H1 (cell line): Measurements from ENCODE around the gene TEX22. TPM values are rescaled to one million over a fixed set of nuclear protein-coding genes. Genes with fewer than 3 reads are reported as not detected.

Experiments
- KDM5A ChIP-seq: fragments of 200-600 bp; IDR thresholded peaks from 2 replicates; pipeline ENCODE4 v1.7.1; 2012; ENCODE audit warnings: mild to moderate bottlenecking, low read length, inconsistent platforms, mixed read lengths
- SIRT6 ChIP-seq: IDR thresholded peaks from one replicate; pipeline ENCODE4 v1.7.1; 2012; ENCODE audit warnings: low read length, inconsistent platforms
- polyA plus RNA-seq, 7 experiments: library from polyadenylated mRNA; depleted of rRNA in 3 of 7; stranded (reverse) in 5 of 7; unstranded in 2 of 7; fragments of >200 nt in 5 of 7; fragments of 200-250 nt in 2 of 7; gene quantifications; 1 replicate in 5 of 7; 2 replicates in 1 of 7; 4 replicates in 1 of 7; pipeline versions ENCODE4 v1.2.1 to v1.2.3, GENCODE V29; 2011 to 2013; ENCODE audit warnings: missing spikeins in 2 of 7, mixed read lengths in 2 of 7
- total RNA-seq: library from RNA; stranded (reverse); fragmentation: NEBNext Ultra II Directional; extraction: Animal tissue kit (Norgen Biotek cat#: 25700); gene quantifications from 2 replicates; pipeline ENCODE4 v1.2.1, GENCODE V29; 2021

TEX22 gene
- total and polyA plus RNA-seq, 2 of the 8 experiments (the other 6 are each of a cell fraction or from before 2014, with no cell fraction given), result 0.24 to 0.39 TPM

- TF ChIP-seq KDM5A (no peak), SIRT6 (no peak)
Measured at GRCh38 chr14:105393151-105393550, 5.2 kb upstream of the TEX22 start (continued).
